Stimulated activated CD4-positive, alpha-beta T cell treated with anti-CD3 and anti-CD28 coated beads, Interleukin-15, amount 100 ng/mL, for 48 hours (primary cell): ENCODE data around the gene LRRC61.
"Not testable (repeated sequence)": the region's sequence is repeated elsewhere in the genome, so short reads cannot be mapped to it uniquely, and the experiment has no call there.

ENCODE experiments used
- DNase-seq, 2 donors: peaks; one replicate each; pipeline ENCODE4 v3.0.0-alpha.2; 2020; ENCODE audit warnings: low read depth in 2 of 2

Gene LRRC61

GRCh38 chr7:150382844-150383225 lies 59.7 kb downstream of the LRRC61 start:
- DNase-seq: no peak

DNA sequence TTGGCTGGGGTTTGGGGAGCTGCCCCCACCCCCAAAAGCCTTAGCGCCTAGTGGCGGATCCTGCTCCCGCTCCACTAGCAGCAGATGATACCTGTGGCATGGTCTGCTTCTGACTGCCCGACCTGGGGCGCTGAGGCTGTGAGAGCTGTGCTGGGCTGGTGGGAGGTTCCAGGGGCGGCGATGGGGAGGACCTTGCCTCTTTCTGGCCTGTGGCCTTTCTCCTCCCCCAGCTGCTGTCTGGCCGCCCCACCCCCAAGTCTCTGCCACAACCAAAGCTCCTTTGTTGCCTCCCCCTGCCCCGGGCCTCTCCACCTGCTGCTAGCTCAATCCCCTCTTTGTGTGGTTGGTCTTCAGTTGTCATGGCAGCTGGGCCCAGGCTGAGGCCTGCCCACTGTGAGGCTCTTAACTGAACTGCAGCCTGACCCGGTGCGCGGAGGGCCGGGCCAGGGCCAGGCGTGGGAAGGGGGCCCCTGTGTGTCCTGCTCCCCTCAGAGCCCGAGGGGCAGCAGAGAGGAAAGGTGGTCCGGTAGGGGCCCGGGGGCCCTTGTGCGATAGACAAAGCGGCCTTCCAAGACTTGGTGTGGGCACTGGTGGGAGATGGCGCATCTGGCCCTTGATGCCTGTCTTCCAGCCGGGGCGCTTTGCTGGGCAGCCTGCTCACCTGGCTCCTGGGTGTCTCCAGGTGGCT lies 60.7 kb downstream of the LRRC61 start:
- no peak for DNase-seq

DNA sequence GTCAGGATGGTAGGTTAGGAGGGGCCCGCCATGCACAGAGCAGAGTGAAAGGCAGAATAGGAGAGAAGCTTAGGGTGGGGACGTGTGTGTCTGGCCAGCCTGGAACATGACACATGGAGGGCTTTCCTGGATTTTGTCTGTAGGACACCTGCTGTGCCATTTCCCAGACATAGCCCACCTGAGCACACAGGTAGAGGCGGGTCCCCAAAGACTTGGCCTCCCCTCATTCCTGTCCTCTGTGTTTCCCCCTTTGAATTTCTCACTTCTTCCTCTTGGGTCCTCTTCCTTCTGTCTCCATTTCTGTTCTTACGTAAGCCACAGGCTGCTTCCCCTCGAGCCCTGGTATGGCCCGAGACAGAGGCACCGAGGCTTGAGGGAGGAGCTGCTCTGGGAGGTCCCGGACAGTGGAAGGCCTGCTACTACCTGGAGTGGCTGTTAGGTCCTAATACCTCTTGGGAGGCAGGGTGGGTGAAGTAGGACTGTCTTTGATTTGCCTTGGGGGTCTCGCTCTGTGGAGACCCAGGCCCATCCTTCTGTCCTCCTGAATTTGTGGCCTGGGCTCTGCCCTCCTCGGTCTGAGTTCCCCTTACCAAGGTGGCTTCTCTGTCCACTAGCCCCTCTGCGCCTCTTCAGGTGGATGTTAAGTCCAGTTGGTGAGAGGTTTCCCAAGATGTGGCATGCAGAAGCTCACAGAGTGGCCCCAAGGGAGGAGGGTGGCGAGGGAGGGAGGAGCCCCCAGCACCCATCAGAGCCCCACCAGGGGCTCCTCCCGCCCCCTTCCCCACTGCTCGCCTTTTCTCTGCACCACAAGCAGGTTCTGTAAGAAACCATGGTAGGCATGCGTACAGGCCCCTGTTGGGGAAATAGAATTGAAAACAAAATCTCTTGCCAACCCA lies 61.5 kb downstream of the LRRC61 start:
- DNase-seq: no peak

- DNase-seq: no peak
Observed at GRCh38 chr7:150385302-150385723, 62.2 kb downstream of the LRRC61 start.

DNA sequence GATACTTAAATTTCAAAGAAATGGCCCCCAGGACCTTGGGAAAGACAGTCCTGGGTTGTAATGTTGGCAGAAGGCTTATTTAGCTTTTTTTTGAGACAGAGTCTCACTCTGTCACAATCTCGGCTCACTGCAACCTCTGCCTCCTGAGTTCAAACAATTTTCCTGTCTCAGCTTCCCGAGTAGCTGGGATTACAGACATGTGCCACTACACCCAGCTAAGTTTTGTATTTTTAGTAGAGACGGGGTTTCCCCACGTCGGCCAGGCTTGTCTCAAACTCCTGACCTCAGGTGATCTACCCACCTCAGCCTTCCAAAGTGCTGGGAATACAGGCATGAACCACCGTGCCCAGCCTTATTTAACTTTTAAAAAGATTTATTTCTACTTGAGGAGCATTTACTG lies 62.7 kb downstream of the LRRC61 start:
- DNase-seq: not testable (repeated sequence)
